ENCODE results near the gene PIK3CD. TPM values are rescaled to one million over a fixed set of nuclear protein-coding genes. Genes with fewer than 3 reads are reported as not detected.

The PIK3CD gene
- total and polyA plus RNA-seq, 2 donors (not counting 3 experiments of a cell fraction or from before 2014, with no cell fraction given) = 3.5 to 5.2 TPM

GRCh38 chr1:9767964-9768668, 116.6 kb downstream of the PIK3CD start:
- intact Hi-C loops (cut with micrococcal nuclease) (no loop called here), dilution Hi-C loops (cut with MboI; ENCODE audit: extremely low pct_ligation_motif_present, low sequenced_read_pairs) (no loop called here)
- FAIRE-seq (no peak), DNase-seq (ENCODE audit: low read depth, low spot score) (no peak)
- H3K9me3 ChIP-seq (replicated peaks; ENCODE audit: control insufficient read depth, insufficient read depth, low read length) = no peaks in the 10 kb centered on the region
- peaks cover 15% of the 10 kb centered on the region for H3K79me2 ChIP-seq (ENCODE audit: control insufficient read depth, insufficient read depth, low read length)
- peaks cover 0 to 3% of the 10 kb centered on the region in 2 experiments for H3K36me3 ChIP-seq (ENCODE audit: control insufficient read depth in 2 of 2, extremely low read depth in 1 of 2, insufficient read depth in 2 of 2, low read length in 2 of 2)
- H3K27ac ChIP-seq (ENCODE audit: insufficient read depth, low read depth, low read length) = no peak overlapping the region
- TF ChIP-seq MAX (IDR thresholded peaks at IDR 0.05; ENCODE audit: insufficient read depth, insufficient read length) = no peak
- no peak for TF ChIP-seq FOS (IDR thresholded peaks at IDR 0.05; ENCODE audit: borderline replicate concordance, insufficient read depth, low read length)
- TF ChIP-seq JUN (IDR thresholded peaks at IDR 0.05; ENCODE audit: borderline replicate concordance, insufficient read depth, insufficient read length, low read depth) = no peak
- no peak for TF ChIP-seq CTCF (IDR thresholded peaks at IDR 0.05; ENCODE audit: extremely low read depth in 1 of 2, insufficient read depth in 1 of 2, low read depth in 1 of 2, low read length in 2 of 2)
- TF ChIP-seq EZH2 (IDR thresholded peaks at IDR 0.05; ENCODE audit: borderline replicate concordance, low read depth, low read length, severe bottlenecking) = no peak
- no peak for TF ChIP-seq POLR2A (IDR thresholded peaks at IDR 0.05; ENCODE audit: low read depth, low read length)
- TF ChIP-seq GATA2 (IDR thresholded peaks at IDR 0.05; ENCODE audit: insufficient read depth, insufficient read length, low read depth, low read length) = no peak
- no peak for TF ChIP-seq MYC (IDR thresholded peaks at IDR 0.05; ENCODE audit: low read depth, low read length)
- TF ChIP-seq POLR2AphosphoS5 (IDR thresholded peaks at IDR 0.05; ENCODE audit: insufficient read depth, low read depth, low read length) = no peak
- H3K4me1 ChIP-seq (ENCODE audit: control insufficient read depth, extremely low read depth, insufficient read depth, low read length) = no peaks in the 10 kb centered on the region
- H2AFZ ChIP-seq (ENCODE audit: low read depth, low read length) = no peak overlapping the region
- H3K27me3 ChIP-seq (ENCODE audit: control insufficient read depth in 2 of 2, insufficient read depth in 2 of 2, low read length in 2 of 2) = no peaks in the 10 kb centered on the region
- no peaks in the 10 kb centered on the region for H3K9me1 ChIP-seq (replicated peaks; ENCODE audit: control insufficient read depth, extremely low read depth, insufficient read depth, low read length)
- H3K9ac ChIP-seq (replicated peaks; ENCODE audit: extremely low read depth, insufficient read depth, low read length) = no peak overlapping the region
- no peak overlapping the region for H3K4me2 ChIP-seq (ENCODE audit: insufficient read depth, low read length)
- peaks cover 2% of the 10 kb centered on the region for H4K20me1 ChIP-seq (replicated peaks; ENCODE audit: control insufficient read depth, extremely low read depth, insufficient read depth, low read length)
- no TSS peak for BruUV-seq (replicated peaks)
- no peak overlapping the region for H3K4me3 ChIP-seq (replicated peaks in 1 of 3; ENCODE audit: insufficient read depth in 1 of 3, low read depth in 1 of 3, low read length in 3 of 3)
- ChIA-PET CTCF (no interaction called here), POLR2A (no interaction called here)
